Aorta (tissue), 5 donors: Measurements from ENCODE around the gene MTM1. TPM values are rescaled to one million over a fixed set of nuclear protein-coding genes. Genes with fewer than 3 reads are reported as not detected.

Experiments used
- ATAC-seq: fragments of 200-7000 bp; cut with Tn5 transposase; one replicate; pipeline ENCODE4 v1.9.1; 2022; ENCODE audit warnings: moderate library complexity; ENCODE audit not compliant: low FRiP score
- DNase-seq, 2 donors: peaks; one replicate each; pipeline ENCODE4 v3.0.0-alpha.2; 2020
- H3K27ac ChIP-seq, 2 donors: one replicate each; pipeline ENCODE4 v1.5.1; 2013; ENCODE audit warnings: low read length in 2 of 2, mild to moderate bottlenecking in 2 of 2, moderate library complexity in 2 of 2, control low read depth in 1 of 2, inconsistent platforms in 1 of 2, low read depth in 1 of 2
- H3K27me3 ChIP-seq, 2 donors: one replicate each; pipeline ENCODE4 v1.6.1; 2013; ENCODE audit warnings: control low read depth in 1 of 2, low read length in 1 of 2, mild to moderate bottlenecking in 1 of 2, moderate library complexity in 1 of 2; ENCODE audit not compliant: insufficient read depth in 2 of 2, control insufficient read depth in 1 of 2
- H3K36me3 ChIP-seq, 2 donors: one replicate each; pipeline ENCODE4 v1.6.1; 2013; ENCODE audit warnings: control low read depth in 1 of 2, low read length in 1 of 2, mild to moderate bottlenecking in 1 of 2; ENCODE audit not compliant: insufficient read depth in 2 of 2, control insufficient read depth in 1 of 2
- H3K4me1 ChIP-seq, 2 donors: one replicate each; pipeline ENCODE4 v1.6.1; 2013; ENCODE audit warnings: low read length in 2 of 2, control low read depth in 1 of 2, mild to moderate bottlenecking in 1 of 2, moderate library complexity in 1 of 2; ENCODE audit not compliant: insufficient read depth in 2 of 2, control insufficient read depth in 1 of 2
- H3K4me3 ChIP-seq, 2 donors: one replicate each; pipeline ENCODE4 v1.5.1; 2013; ENCODE audit warnings: low read length in 2 of 2, control low read depth in 1 of 2, mild to moderate bottlenecking in 1 of 2
- H3K9me3 ChIP-seq: one replicate; pipeline ENCODE4 v1.6.1; 2013; ENCODE audit warnings: mild to moderate bottlenecking, low read length; ENCODE audit not compliant: control insufficient read depth
- WGBS, 2 donors: extraction: QIAGEN DNeasy Blood & Tissue Kit; methylation state at CpG; one replicate each; pipeline ENCODE4 v1.1.7; 2013; 5-methylcytosine and 5-hydroxymethylcytosine counted together
- intact Hi-C, 2 donors: fragments of 100-400 bp; cut with DNase I; formaldehyde crosslinking; loops; one replicate each; pipeline versions ENCODE4 v1.14.2 to v1.15.0; 2022
- polyA plus RNA-seq, 2 donors: library from polyadenylated mRNA; stranded (reverse); fragments of 200-250 nt; gene quantifications; one replicate each; pipeline ENCODE4 v1.2.3, GENCODE V29; 2013
- total RNA-seq, 2 donors: library from RNA; stranded (reverse); fragmentation: NEBNext Ultra II Directional; extraction: Animal tissue kit (Norgen Biotek cat#: 25700); gene quantifications; one replicate each; pipeline ENCODE4 v1.2.1, GENCODE V29; 2021
- donor health status: healthy with polysubstance abuse.
- donor health status: Bipolar disorder and iron deficiency.
- donor health status: DM: no; HTN: no; CAD: no.
- donor health status: DM: no; HTN: no; CAD: no.
- donor health status: DM: yes; HTN: yes; CAD: no.

Gene MTM1
- total and polyA plus RNA-seq, 4 donors: 5.5 to 20.5 (median 11.0) TPM

GRCh38 chrX:150688911-150689451 lies 120.6 kb downstream of the MTM1 start:
- Histone ChIP-seq H3K36me3 (no peaks in the 10 kb centered on the region), H3K9me3 (no peaks in the 10 kb centered on the region), H3K4me3 (no peak overlapping the region), H3K27ac (no peak overlapping the region), H3K4me1 (peaks cover 0 to 2% of the 10 kb centered on the region in 2 donors), H3K27me3 (no peaks in the 10 kb centered on the region)
- intact Hi-C loops: no loop called here
- ATAC-seq (no peak), DNase-seq (no peak)
- WGBS, 2 donors: 63 to 74% methylated on average over 5 of the region's 5 CpGs

- intact Hi-C loops: no loop called here
Observed at GRCh38 chrX:150690126-150690525, 121.7 kb downstream of the MTM1 start.

GRCh38 chrX:150692296-150692695 lies 123.9 kb downstream of the MTM1 start:
- Histone ChIP-seq H3K4me3 (peak overlapping the region in 1 of 2 donors; percentile 75), H3K27me3 (no peaks in the 10 kb centered on the region), H3K27ac (no peak overlapping the region), H3K36me3 (no peaks in the 10 kb centered on the region), H3K9me3 (no peaks in the 10 kb centered on the region), H3K4me1 (peaks cover 0 to 5% of the 10 kb centered on the region in 2 donors)
- intact Hi-C loops: no loop called here
- DNase-seq: no peak
- 65 to 68% methylated on average over 5 of the region's 5 CpGs for WGBS, 2 donors
- no peak for ATAC-seq

More at GRCh38 chrX:150690126-150690525, 121.7 kb downstream of the MTM1 start:
- Histone ChIP-seq H3K4me1 (peaks cover 0 to 5% of the 10 kb centered on the region in 2 donors), H3K4me3 (no peak overlapping the region), H3K9me3 (no peaks in the 10 kb centered on the region), H3K36me3 (no peaks in the 10 kb centered on the region), H3K27ac (no peak overlapping the region), H3K27me3 (no peaks in the 10 kb centered on the region)
- ATAC-seq: no peak
- DNase-seq: peak in 1 of 2 donors; percentile 77

GRCh38 chrX:150692831-150693724 lies 124.7 kb downstream of the MTM1 start, which contains the start of gene MTMR1:
Gene MTMR1 (plus strand): TSS chrX:150693396. CDS start chrX:150693531, 135 bp downstream.
- DNase-seq: peak; percentile 54 to 76
- Histone ChIP-seq H3K27ac (peak within 1 kb of the TSS; percentile 53 to 80), H3K4me3 (peak within 1 kb of the TSS; percentile 75 to 78), H3K9me3 (no peaks in the 10 kb centered on the region), H3K36me3 (no peaks in the 10 kb centered on the region), H3K27me3 (no peaks in the 10 kb centered on the region), H3K4me1 (peaks cover 0 to 5% of the 10 kb centered on the region in 2 donors)
- peak; percentile 49 for ATAC-seq
- intact Hi-C loops: no loop called here
- 1 to 27% methylated on average over 50 to 92 of the region's 92 CpGs for WGBS, 2 donors

- ATAC-seq: peak; percentile 75
- H3K4me3 ChIP-seq: peak overlapping the region; percentile 75 to 78
- no peaks in the 10 kb centered on the region for H3K36me3 ChIP-seq
- peak; percentile 71 to 82 for DNase-seq
- no peaks in the 10 kb centered on the region for H3K9me3 ChIP-seq
- intact Hi-C loops: no loop called here
- peak overlapping the region; percentile 53 to 80 for H3K27ac ChIP-seq
- WGBS, 2 donors: 1 to 35% methylated on average over 28 to 41 of the region's 42 CpGs
- no peaks in the 10 kb centered on the region for H3K27me3 ChIP-seq
- peaks cover 0 to 5% of the 10 kb centered on the region in 2 donors for H3K4me1 ChIP-seq
Observed at GRCh38 chrX:150693725-150694574, 125.5 kb downstream of the MTM1 start.

- Histone ChIP-seq H3K4me3 (no peak overlapping the region), H3K9me3 (no peaks in the 10 kb centered on the region), H3K27me3 (no peaks in the 10 kb centered on the region), H3K36me3 (no peaks in the 10 kb centered on the region), H3K27ac (peak overlapping the region in 1 of 2 donors; percentile 40), H3K4me1 (peaks cover 0 to 5% of the 10 kb centered on the region in 2 donors)
- no peak for ATAC-seq
- 57 to 59% methylated on average over 8 of the region's 8 CpGs for WGBS, 2 donors
- intact Hi-C loops: no loop called here
- no peak for DNase-seq
Observed at GRCh38 chrX:150694738-150695410, 126.5 kb downstream of the MTM1 start.

- intact Hi-C loops: no loop called here
- H3K27me3 ChIP-seq: no peaks in the 10 kb centered on the region
- peaks cover 0 to 5% of the 10 kb centered on the region in 2 donors for H3K4me1 ChIP-seq
- DNase-seq: no peak
- no peak for ATAC-seq
- no peaks in the 10 kb centered on the region for H3K9me3 ChIP-seq
- 64 to 74% methylated on average over 1 of the region's 1 CpG for WGBS, 2 donors
- H3K36me3 ChIP-seq: no peaks in the 10 kb centered on the region
- no peak overlapping the region for H3K4me3 ChIP-seq
- no peak overlapping the region for H3K27ac ChIP-seq
Observed at GRCh38 chrX:150696331-150696730, 127.9 kb downstream of the MTM1 start.

- DNase-seq (no peak), ATAC-seq (no peak)
- peaks cover 0 to 5% of the 10 kb centered on the region in 2 donors for H3K4me1 ChIP-seq
- intact Hi-C loops: no loop called here
- H3K27ac ChIP-seq: no peak overlapping the region
- H3K27me3 ChIP-seq: no peaks in the 10 kb centered on the region
- no peaks in the 10 kb centered on the region for H3K9me3 ChIP-seq
- WGBS, 2 donors: 48 to 53% methylated on average over 4 of the region's 4 CpGs
- H3K36me3 ChIP-seq: no peaks in the 10 kb centered on the region
- H3K4me3 ChIP-seq: no peak overlapping the region
Observed at GRCh38 chrX:150696866-150697265, 128.4 kb downstream of the MTM1 start.
